Uterus (tissue), 2 donors: Measurements from ENCODE around the gene SRPK3.

ENCODE experiments used
- CTCF ChIP-seq, 4 experiments: fragments of 200-600 bp in 2 of 4; fragments of 450-650 bp in 2 of 4; sonication (generic) in 2 of 4; IDR thresholded peaks; one replicate each; pipeline ENCODE4 v1.5.1; 2016 to 2019; ENCODE audit warnings: antibody characterized with exemption in 4 of 4, mild to moderate bottlenecking in 2 of 4, moderate library complexity in 1 of 4
- POLR2A ChIP-seq, 2 donors: fragments of 450-650 bp; IDR thresholded peaks; one replicate each; pipeline ENCODE4 v1.6.1; 2016; ENCODE audit warnings: antibody characterized with exemption in 2 of 2, mild to moderate bottlenecking in 1 of 2, moderate library complexity in 1 of 2

DNA sequence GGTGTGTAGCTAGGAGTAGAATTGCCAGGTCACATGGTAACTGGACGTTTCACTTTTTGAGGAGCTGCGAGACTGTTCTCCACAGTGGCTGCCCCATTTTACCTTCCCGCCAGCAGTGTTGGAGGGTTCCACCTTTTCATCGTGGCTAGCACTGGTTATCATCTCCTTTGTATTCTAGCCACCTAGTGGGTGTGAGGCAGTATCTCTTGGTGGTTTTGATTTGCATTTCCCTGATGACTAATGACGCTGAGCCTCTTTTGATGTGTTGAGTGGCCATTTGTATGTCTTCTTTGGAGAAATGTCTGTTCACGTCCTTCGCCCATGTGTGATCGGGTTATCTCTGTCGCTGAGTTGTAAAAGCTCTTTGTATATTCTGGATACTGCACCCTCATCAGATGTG is 45.6 kb upstream of the SRPK3 start:
- TF ChIP-seq CTCF (IDR thresholded peaks at IDR 0.05) (no peak), POLR2A (IDR thresholded peaks at IDR 0.05) (no peak)
